ENCODE data around the gene EML4.

- TF ChIP-seq CTCF (IDR thresholded peaks at IDR 0.05; ENCODE audit: insufficient read depth, low read depth, low read length), result no peak
- no peak for TF ChIP-seq EZH2 (IDR thresholded peaks at IDR 0.05; ENCODE audit: insufficient read depth, low read length)
Measured at GRCh38 chr2:42128721-42129486, 40.2 kb upstream of the EML4 start.

Data from astrocyte (in vitro differentiated cells and primary cell).